ENCODE results near the gene NAPSA. TPM values are rescaled to one million over a fixed set of nuclear protein-coding genes. Genes with fewer than 3 reads are reported as not detected.

Gene NAPSA
- total and polyA plus RNA-seq, 7 donors: 0.55 to 2.4 (median 0.95) TPM; not detected in 2

DNA sequence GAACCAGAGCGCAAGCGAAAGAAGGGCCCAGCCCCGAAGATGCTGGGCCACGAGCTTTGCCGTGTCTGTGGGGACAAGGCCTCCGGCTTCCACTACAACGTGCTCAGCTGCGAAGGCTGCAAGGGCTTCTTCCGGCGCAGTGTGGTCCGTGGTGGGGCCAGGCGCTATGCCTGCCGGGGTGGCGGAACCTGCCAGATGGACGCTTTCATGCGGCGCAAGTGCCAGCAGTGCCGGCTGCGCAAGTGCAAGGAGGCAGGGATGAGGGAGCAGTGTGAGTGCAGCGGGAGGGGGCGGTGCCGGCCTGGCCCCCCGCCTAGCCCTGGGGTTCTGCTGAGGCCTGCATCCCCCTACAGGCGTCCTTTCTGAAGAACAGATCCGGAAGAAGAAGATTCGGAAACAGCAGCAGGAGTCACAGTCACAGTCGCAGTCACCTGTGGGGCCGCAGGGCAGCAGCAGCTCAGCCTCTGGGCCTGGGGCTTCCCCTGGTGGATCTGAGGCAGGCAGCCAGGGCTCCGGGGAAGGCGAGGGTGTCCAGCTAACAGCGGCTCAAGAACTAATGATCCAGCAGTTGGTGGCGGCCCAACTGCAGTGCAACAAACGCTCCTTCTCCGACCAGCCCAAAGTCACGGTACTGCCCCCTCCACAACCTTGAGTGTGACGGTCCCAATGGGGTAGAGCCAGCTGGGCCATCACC, 12.9 kb upstream of the NAPSA start:
- intact Hi-C loops (cut with DNase I): loop anchor here (5.0 kb wide), 1 partner anchor 424 kb away; no protein-coding TSS in a partner anchor
- Histone ChIP-seq H3K27me3 (no peaks in the 10 kb centered on the region), H3K9me3 (no peaks in the 10 kb centered on the region), H3K36me3 (peaks cover 27 to 55% (median 53%) of the 10 kb centered on the region in 4 donors), H3K27ac (no peak overlapping the region), H3K4me1 (peaks cover 0 to 17% (median 9%) of the 10 kb centered on the region in 4 donors), H3K4me3 (no peak overlapping the region)
- DNase-seq: peak; percentile 62
- WGBS, 2 donors: 95 to 97% methylated on average over 36 of the region's 36 CpGs
- TF ChIP-seq, protein P1, sequence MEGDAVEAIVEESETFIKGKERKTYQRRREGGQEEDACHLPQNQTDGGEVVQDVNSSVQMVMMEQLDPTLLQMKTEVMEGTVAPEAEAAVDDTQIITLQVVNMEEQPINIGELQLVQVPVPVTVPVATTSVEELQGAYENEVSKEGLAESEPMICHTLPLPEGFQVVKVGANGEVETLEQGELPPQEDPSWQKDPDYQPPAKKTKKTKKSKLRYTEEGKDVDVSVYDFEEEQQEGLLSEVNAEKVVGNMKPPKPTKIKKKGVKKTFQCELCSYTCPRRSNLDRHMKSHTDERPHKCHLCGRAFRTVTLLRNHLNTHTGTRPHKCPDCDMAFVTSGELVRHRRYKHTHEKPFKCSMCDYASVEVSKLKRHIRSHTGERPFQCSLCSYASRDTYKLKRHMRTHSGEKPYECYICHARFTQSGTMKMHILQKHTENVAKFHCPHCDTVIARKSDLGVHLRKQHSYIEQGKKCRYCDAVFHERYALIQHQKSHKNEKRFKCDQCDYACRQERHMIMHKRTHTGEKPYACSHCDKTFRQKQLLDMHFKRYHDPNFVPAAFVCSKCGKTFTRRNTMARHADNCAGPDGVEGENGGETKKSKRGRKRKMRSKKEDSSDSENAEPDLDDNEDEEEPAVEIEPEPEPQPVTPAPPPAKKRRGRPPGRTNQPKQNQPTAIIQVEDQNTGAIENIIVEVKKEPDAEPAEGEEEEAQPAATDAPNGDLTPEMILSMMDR (IDR thresholded peaks at IDR 0.05): no peak
- no peak for TF ChIP-seq POLR2AphosphoS5 (IDR thresholded peaks at IDR 0.05)
- no peak for TF ChIP-seq EP300 (IDR thresholded peaks at IDR 0.05)
- no peak for TF ChIP-seq POLR2A (IDR thresholded peaks at IDR 0.05)

DNA sequence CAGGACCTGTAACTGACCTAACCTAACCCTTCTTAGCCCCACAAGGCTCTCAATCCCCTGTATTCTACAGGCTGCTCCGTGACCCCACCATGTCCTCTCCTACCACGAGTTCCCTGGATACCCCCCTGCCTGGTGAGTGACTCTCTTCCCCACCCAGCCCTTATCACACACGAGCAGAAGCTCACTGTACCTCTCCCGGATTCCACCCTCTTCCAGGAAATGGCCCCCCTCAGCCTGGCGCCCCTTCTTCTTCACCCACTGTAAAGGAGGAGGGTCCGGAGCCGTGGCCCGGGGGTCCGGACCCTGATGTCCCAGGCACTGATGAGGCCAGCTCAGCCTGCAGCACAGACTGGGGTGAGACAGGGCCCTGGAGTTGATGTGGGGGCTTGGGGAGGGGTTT, 12.1 kb upstream of the NAPSA start:
- TF ChIP-seq, protein P1 (IDR thresholded peaks at IDR 0.05): no peak
- TF ChIP-seq POLR2AphosphoS5 (IDR thresholded peaks at IDR 0.05) (no peak), EP300 (IDR thresholded peaks at IDR 0.05) (no peak), POLR2A (IDR thresholded peaks at IDR 0.05) (no peak)
- Histone ChIP-seq H3K27me3 (no peaks in the 10 kb centered on the region), H3K4me3 (no peak overlapping the region), H3K9me3 (no peaks in the 10 kb centered on the region), H3K4me1 (peaks cover 0 to 17% (median 9%) of the 10 kb centered on the region in 4 donors), H3K36me3 (peaks cover 27 to 53% (median 52%) of the 10 kb centered on the region in 4 donors), H3K27ac (peak overlapping the region; percentile 92 to 100 (median 99))
- intact Hi-C loops (cut with DNase I): loop anchor here (2.0 to 5.0 kb wide), 2 partner anchors 99 to 425 kb away; partner anchors contain the start of genes EMC10 and GARIN5A
- peak; percentile 64 for DNase-seq
- WGBS, 2 donors: 87 to 88% methylated on average over 9 of the region's 9 CpGs

GRCh38 chr19:50377051-50377461, 11.6 kb upstream of the NAPSA start:
- peak overlapping the region; percentile 92 to 100 (median 99) for H3K27ac ChIP-seq
- intact Hi-C loops (cut with DNase I): loop anchor here (2.0 to 5.0 kb wide), 2 partner anchors 100 to 425 kb away; partner anchors contain the start of genes EMC10 and GARIN5A
- peaks cover 27 to 48% (median 47%) of the 10 kb centered on the region in 4 donors for H3K36me3 ChIP-seq
- H3K9me3 ChIP-seq: no peaks in the 10 kb centered on the region
- 44 to 55% methylated on average over 7 of the region's 7 CpGs for WGBS, 2 donors
- no peak for TF ChIP-seq EP300 (IDR thresholded peaks at IDR 0.05)
- TF ChIP-seq POLR2A (IDR thresholded peaks at IDR 0.05): no peak
- TF ChIP-seq POLR2AphosphoS5 (IDR thresholded peaks at IDR 0.05): no peak
- peaks cover 0 to 17% (median 9%) of the 10 kb centered on the region in 4 donors for H3K4me1 ChIP-seq
- H3K27me3 ChIP-seq: no peaks in the 10 kb centered on the region
- peak overlapping the region; percentile 65 to 99 (median 93) for H3K4me3 ChIP-seq
- DNase-seq: peak; percentile 67

DNA sequence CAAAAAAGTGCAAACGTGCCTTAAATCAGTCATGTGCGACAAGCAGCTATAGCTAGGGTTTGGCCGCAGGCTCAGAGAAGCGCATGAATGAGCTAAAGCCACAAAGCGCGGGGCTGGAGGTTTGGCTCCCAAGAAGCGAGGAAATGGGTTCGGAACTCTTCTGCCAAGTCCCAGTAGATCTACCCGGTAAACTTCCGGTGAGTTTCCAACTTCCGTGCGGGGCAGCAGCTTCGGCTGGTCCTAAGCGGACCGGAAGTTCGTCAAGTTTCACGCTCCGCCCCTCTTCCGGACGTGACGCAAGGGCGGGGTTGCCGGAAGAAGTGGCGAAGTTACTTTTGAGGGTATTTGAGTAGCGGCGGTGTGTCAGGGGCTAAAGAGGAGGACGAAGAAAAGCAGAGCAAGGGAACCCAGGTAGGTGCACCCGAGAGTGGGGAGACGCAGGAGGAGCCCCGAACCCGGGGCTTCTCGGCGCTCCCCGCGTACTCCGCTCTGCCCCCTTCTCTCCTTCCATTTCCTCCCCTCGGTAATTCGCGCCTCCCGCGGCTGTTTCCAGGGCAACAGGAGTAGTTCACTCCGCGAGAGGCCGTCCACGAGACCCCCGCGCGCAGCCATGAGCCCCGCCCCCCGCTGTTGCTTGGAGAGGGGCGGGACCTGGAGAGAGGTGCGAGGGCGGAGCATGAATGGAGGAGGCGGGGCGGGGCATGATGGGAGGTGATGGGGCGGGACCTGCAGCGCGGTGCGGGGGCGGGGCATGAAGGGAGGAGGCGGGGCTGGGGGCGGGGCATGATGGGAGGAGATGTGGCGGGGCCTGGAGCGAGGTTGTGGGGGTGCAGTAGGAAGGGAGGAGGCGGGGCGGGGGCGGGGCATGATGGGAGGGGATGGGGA, 11.0 kb upstream of the NAPSA start, which contains the start of gene NR1H2:
Gene NR1H2, plus strand, starts transcription at position 292 of the 885 bp plus-strand sequence. CDS start 1,149 bp downstream, outside the sequence.
- Histone ChIP-seq H3K27me3 (no peaks in the 10 kb centered on the region), H3K27ac (peak within 1 kb of the TSS; percentile 92 to 100 (median 99)), H3K9me3 (no peaks in the 10 kb centered on the region), H3K4me1 (peaks cover 0 to 17% (median 9%) of the 10 kb centered on the region in 4 donors), H3K36me3 (peaks cover 27 to 42% (median 41%) of the 10 kb centered on the region in 4 donors), H3K4me3 (peak within 1 kb of the TSS; percentile 65 to 99 (median 93))
- TF ChIP-seq EP300 (IDR thresholded peaks at IDR 0.05) (peak in 1 of 4 donors; percentile 70), POLR2AphosphoS5 (IDR thresholded peaks at IDR 0.05) (peak; percentile 94 to 98 (median 96)), POLR2A (IDR thresholded peaks at IDR 0.05) (peak; percentile 82 to 85)
- TF ChIP-seq, protein P1 (IDR thresholded peaks at IDR 0.05): no peak
- intact Hi-C loops (cut with DNase I): loop anchor here (2.0 to 5.0 kb wide), 2 partner anchors 100 to 426 kb away; partner anchors contain the start of genes EMC10 and GARIN5A
- DNase-seq: peak; percentile 98
- WGBS, 2 donors: 1 to 2% methylated on average over 67 of the region's 67 CpGs

Measured in sigmoid colon (tissue), 7 donors.